Measurements from ENCODE around the gene TOM1L2. TPM values are rescaled to one million over a fixed set of nuclear protein-coding genes. Genes with fewer than 3 reads are reported as not detected.
"Not testable (repeated sequence)": the region's sequence is repeated elsewhere in the genome, so short reads cannot be mapped to it uniquely, and the experiment has no call there.

The TOM1L2 gene
- polyA plus RNA-seq, 1 experiment, result 25.5 TPM

DNA sequence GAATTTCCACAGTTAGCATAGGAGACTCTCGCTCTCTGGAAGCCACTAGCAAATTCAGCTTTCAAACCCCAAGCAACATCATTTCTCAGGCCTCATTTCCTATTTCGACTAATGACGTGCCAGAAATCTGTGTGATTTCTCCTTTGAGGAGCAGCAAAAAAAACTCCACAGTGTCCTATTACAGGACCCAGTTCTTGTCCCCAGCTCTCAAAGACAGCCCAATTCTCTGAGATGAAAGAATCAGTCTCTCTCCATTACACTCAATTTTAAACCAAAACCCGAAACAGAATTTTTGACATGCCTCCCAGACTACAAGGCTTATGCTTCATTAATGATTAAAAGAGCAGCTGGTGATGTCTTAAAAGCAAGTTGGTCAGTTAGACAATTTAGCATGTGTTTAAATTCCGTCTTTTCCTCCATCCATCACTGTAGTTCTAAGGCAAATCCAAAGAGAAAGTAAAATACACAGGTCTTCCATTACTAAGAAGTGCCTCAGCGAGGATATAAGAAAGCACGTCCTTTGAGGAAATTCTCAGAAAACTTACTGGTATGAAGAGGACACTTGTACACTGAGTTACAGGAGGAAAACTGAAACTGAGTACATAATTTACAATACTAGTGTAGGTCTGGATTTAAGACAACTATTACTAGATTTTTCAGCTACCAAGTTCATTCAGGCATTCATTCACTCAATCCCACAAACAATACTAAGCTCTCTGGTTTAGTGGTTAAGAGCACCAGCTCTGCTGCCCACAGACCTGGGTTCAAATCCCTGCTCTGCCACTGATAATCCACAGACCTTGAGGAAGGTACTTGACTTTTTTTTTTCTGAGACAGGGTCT lies 12.5 kb downstream of the TOM1L2 start:
- no peak for DNase-seq (ENCODE audit: low read depth, low spot score)
- peak overlapping the region; percentile 51 for H3K4me3 ChIP-seq (ENCODE audit: low read depth, low read length)
- peak overlapping the region; percentile 77 for H3K27ac ChIP-seq (ENCODE audit: low read depth, low read length)
- H3K9me3 ChIP-seq (ENCODE audit: control insufficient read depth, insufficient read depth, low read length), result peaks cover 3% of the 10 kb centered on the region; the same call in 1 of the 2 replicates
- no peaks in the 10 kb centered on the region for H3K27me3 ChIP-seq (ENCODE audit: control insufficient read depth, insufficient read depth, low read length)
- ChIA-PET POLR2A (interaction anchor here (1.3 to 1.8 kb wide), 2 partner anchors 13 to 38 kb away, joined by 5 to 8 read pairs; partner anchors contain the start of genes DRC3 and TOM1L2), CTCF (interaction anchor here (1.3 to 1.5 kb wide), 2 partner anchors 41 to 43 kb away, joined by 4 to 5 read pairs; no protein-coding TSS in a partner anchor)
- TF ChIP-seq, protein P1, sequence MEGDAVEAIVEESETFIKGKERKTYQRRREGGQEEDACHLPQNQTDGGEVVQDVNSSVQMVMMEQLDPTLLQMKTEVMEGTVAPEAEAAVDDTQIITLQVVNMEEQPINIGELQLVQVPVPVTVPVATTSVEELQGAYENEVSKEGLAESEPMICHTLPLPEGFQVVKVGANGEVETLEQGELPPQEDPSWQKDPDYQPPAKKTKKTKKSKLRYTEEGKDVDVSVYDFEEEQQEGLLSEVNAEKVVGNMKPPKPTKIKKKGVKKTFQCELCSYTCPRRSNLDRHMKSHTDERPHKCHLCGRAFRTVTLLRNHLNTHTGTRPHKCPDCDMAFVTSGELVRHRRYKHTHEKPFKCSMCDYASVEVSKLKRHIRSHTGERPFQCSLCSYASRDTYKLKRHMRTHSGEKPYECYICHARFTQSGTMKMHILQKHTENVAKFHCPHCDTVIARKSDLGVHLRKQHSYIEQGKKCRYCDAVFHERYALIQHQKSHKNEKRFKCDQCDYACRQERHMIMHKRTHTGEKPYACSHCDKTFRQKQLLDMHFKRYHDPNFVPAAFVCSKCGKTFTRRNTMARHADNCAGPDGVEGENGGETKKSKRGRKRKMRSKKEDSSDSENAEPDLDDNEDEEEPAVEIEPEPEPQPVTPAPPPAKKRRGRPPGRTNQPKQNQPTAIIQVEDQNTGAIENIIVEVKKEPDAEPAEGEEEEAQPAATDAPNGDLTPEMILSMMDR (IDR thresholded peaks at IDR 0.05; ENCODE audit: low read depth, low read length), result no peak

DNA sequence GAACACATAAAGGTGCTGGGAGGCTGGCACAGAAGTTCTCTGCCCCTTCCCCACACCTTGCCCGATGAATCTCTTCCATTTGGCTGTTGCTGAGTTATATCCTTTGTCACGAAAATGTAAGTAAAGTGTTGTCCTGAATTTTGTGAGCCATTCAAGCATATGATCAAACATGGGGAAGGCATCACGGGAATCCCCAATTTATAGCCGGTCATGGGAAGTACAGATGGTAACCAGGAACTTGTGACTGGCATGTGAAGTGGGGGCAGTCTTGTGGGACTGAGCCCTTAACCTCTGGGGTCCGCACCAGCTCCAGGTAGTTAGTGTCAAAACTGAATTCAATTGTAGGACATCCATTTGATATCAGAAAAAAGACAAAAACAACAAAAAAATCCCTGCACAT lies 13.2 kb downstream of the TOM1L2 start:
- H3K4me3 ChIP-seq (ENCODE audit: low read depth, low read length), result no peak overlapping the region; the same call in 1 of the 2 replicates
- H3K9me3 ChIP-seq (ENCODE audit: control insufficient read depth, insufficient read depth, low read length), result peaks cover 3% of the 10 kb centered on the region; the same call in 1 of the 2 replicates
- POLR2A ChIA-PET, result interaction anchor here (1.1 to 1.8 kb wide), 2 partner anchors 13 kb away, joined by 3 to 8 read pairs; partner anchors contain the start of genes DRC3 and TOM1L2
- peak overlapping the region; percentile 77 for H3K27ac ChIP-seq (ENCODE audit: low read depth, low read length)
- CTCF ChIA-PET, result interaction anchor here (1.3 to 1.5 kb wide), 2 partner anchors 40 to 43 kb away, joined by 4 to 5 read pairs; no protein-coding TSS in a partner anchor
- TF ChIP-seq, protein P1 (IDR thresholded peaks at IDR 0.05; ENCODE audit: low read depth, low read length), result no peak
- no peaks in the 10 kb centered on the region for H3K27me3 ChIP-seq (ENCODE audit: control insufficient read depth, insufficient read depth, low read length)
- no peak for DNase-seq (ENCODE audit: low read depth, low spot score)

DNA sequence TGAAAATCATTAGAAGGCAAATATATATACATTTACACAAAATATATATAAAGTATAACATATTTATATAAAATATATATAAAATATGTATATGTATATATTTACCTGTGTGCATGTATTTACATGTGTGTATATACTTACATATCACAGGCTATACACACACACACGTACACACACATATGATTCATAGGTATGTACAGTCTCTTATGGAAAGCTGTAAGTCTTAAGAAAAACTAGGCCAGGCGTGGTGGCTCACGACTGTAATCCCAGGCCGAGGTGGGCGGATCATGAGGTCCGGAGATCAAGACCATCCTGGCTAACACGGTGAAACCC lies 14.7 kb downstream of the TOM1L2 start:
- POLR2A ChIA-PET, result no interaction called here
- no peak overlapping the region for H3K4me3 ChIP-seq (ENCODE audit: low read depth, low read length)
- TF ChIP-seq, protein P1 (IDR thresholded peaks at IDR 0.05; ENCODE audit: low read depth, low read length), result no peak

GRCh38 chr17:17955790-17956341 lies 16.3 kb downstream of the TOM1L2 start:
- POLR2A ChIA-PET, result interaction anchor here (0.7 kb wide), 1 partner anchor 1055 kb away, joined by 4 read pairs; no protein-coding TSS in a partner anchor
- H3K27me3 ChIP-seq (ENCODE audit: control insufficient read depth, insufficient read depth, low read length); DNase-seq (ENCODE audit: low read depth, low spot score); H3K9me3 ChIP-seq (ENCODE audit: control insufficient read depth, insufficient read depth, low read length); H3K4me3 ChIP-seq (ENCODE audit: low read depth, low read length); H3K27ac ChIP-seq (ENCODE audit: low read depth, low read length); CTCF ChIA-PET: not testable (repeated sequence)

More for the DNA sequence above, 14.7 kb downstream of the TOM1L2 start:
- Histone ChIP-seq H3K9me3 (ENCODE audit: control insufficient read depth, insufficient read depth, low read length) (peaks cover 3% of the 10 kb centered on the region; the same call in 1 of the 2 replicates), H3K27ac (ENCODE audit: low read depth, low read length) (peak overlapping the region; percentile 66), H3K27me3 (ENCODE audit: control insufficient read depth, insufficient read depth, low read length) (no peaks in the 10 kb centered on the region)
- CTCF ChIA-PET, result no interaction called here
- DNase-seq (ENCODE audit: low read depth, low spot score), result no peak

DNA sequence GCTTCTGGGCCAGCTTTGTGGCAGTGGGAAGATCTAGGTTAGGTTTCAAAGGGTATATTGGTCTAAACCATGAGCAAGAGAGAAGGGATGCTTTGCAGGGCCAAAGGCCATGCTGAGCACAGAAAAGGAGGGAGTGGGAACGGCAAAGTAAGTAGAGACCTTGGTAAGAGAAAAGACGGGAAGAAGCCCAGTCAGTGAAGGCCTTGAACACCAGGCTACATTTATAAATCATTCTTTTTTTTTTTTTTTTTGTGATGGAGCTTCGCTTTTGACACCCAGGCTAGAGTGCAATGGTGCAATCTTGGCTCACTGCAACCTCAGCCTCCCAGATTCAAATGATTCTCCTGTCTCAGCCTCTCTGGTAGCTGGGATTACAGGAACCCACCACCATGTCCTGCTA lies 18.1 kb downstream of the TOM1L2 start:
- CTCF ChIA-PET, result no interaction called here
- POLR2A ChIA-PET, result interaction anchor here (0.6 kb wide), 1 partner anchor 18 kb away, joined by 3 read pairs; no protein-coding TSS in a partner anchor
- TF ChIP-seq, protein P1 (IDR thresholded peaks at IDR 0.05; ENCODE audit: low read depth, low read length), result no peak
- H3K4me3 ChIP-seq (ENCODE audit: low read depth, low read length), result no peak overlapping the region
- DNase-seq (ENCODE audit: low read depth, low spot score), result no peak
- H3K9me3 ChIP-seq (ENCODE audit: control insufficient read depth, insufficient read depth, low read length), result peaks cover 3% of the 10 kb centered on the region; the same call in 1 of the 2 replicates
- H3K27me3 ChIP-seq (ENCODE audit: control insufficient read depth, insufficient read depth, low read length), result no peaks in the 10 kb centered on the region
- H3K27ac ChIP-seq (ENCODE audit: low read depth, low read length), result no peak overlapping the region

Measured in AG04450 (cell line).